ENCODE results near the gene MUC5B. TPM values are rescaled to one million over a fixed set of nuclear protein-coding genes. Genes with fewer than 3 reads are reported as not detected.

The MUC5B gene
- total and polyA plus RNA-seq, 2 donors (not counting 3 experiments of a cell fraction or from before 2014, with no cell fraction given), result not detected

DNA sequence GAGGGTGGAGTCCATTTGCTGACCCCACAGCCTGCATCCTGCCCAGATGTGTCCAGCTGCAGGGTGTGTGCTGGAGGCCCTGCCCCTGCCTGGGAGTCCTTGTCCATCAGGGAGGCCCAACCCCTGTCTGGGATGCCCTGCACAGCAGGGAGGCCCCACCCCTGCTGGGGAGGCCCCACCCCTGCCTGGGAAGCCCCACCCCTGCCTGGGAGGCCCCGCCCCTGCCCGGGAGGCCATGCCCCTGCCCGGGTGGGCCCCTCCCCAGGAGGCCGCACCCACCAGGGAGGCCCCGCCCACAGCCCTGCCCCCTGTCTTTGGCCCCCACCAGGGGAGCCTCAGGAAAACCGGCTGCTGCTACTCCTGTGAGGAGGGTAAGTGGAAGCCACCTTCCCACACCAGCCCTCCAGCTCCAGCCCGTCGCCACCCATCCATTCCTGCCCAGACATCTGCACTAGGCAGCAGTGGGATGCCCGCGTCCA, 37.2 kb downstream of the MUC5B start:
- FAIRE-seq (no peak), DNase-seq (ENCODE audit: low read depth, low spot score) (no peak)
- peaks cover 4% of the 10 kb centered on the region for H3K4me1 ChIP-seq (ENCODE audit: control insufficient read depth, extremely low read depth, insufficient read depth, low read length)
- H3K79me2 ChIP-seq (ENCODE audit: control insufficient read depth, insufficient read depth, low read length), result no peaks in the 10 kb centered on the region
- H3K4me3 ChIP-seq (replicated peaks in 1 of 3; ENCODE audit: insufficient read depth in 1 of 3, low read depth in 1 of 3, low read length in 3 of 3), result no peak overlapping the region
- no peak overlapping the region for H3K9ac ChIP-seq (replicated peaks; ENCODE audit: extremely low read depth, insufficient read depth, low read length)
- H2AFZ ChIP-seq (ENCODE audit: low read depth, low read length), result no peak overlapping the region
- H4K20me1 ChIP-seq (replicated peaks; ENCODE audit: control insufficient read depth, extremely low read depth, insufficient read depth, low read length), result no peaks in the 10 kb centered on the region
- H3K9me1 ChIP-seq (replicated peaks; ENCODE audit: control insufficient read depth, extremely low read depth, insufficient read depth, low read length), result no peaks in the 10 kb centered on the region
- H3K27ac ChIP-seq (ENCODE audit: insufficient read depth, low read depth, low read length), result no peak overlapping the region
- H3K9me3 ChIP-seq (replicated peaks; ENCODE audit: control insufficient read depth, insufficient read depth, low read length), result no peaks in the 10 kb centered on the region
- H3K4me2 ChIP-seq (ENCODE audit: insufficient read depth, low read length), result no peak overlapping the region
- ChIA-PET CTCF (no interaction called here), POLR2A (no interaction called here)
- no peaks in the 10 kb centered on the region for H3K36me3 ChIP-seq (ENCODE audit: control insufficient read depth in 2 of 2, extremely low read depth in 1 of 2, insufficient read depth in 2 of 2, low read length in 2 of 2)
- H3K27me3 ChIP-seq (ENCODE audit: control insufficient read depth in 2 of 2, insufficient read depth in 2 of 2, low read length in 2 of 2), result no peaks in the 10 kb centered on the region
- dilution Hi-C loops (cut with MboI; ENCODE audit: extremely low pct_ligation_motif_present, low sequenced_read_pairs) (no loop called here), intact Hi-C loops (cut with micrococcal nuclease) (loop anchor here (5.0 kb wide), 2 partner anchors 127 to 312 kb away; partner anchors contain the start of genes BRSK2 and DUSP8)
- BruUV-seq (replicated peaks), result no TSS peak
- TF ChIP-seq JUN (IDR thresholded peaks at IDR 0.05; ENCODE audit: borderline replicate concordance, insufficient read depth, insufficient read length, low read depth) (no peak), POLR2A (IDR thresholded peaks at IDR 0.05; ENCODE audit: low read depth, low read length) (no peak), EZH2 (IDR thresholded peaks at IDR 0.05; ENCODE audit: borderline replicate concordance, low read depth, low read length, severe bottlenecking) (no peak), MYC (IDR thresholded peaks at IDR 0.05; ENCODE audit: low read depth, low read length) (no peak), MAX (IDR thresholded peaks at IDR 0.05; ENCODE audit: insufficient read depth, insufficient read length) (no peak), FOS (IDR thresholded peaks at IDR 0.05; ENCODE audit: borderline replicate concordance, insufficient read depth, low read length) (no peak), POLR2AphosphoS5 (IDR thresholded peaks at IDR 0.05; ENCODE audit: insufficient read depth, low read depth, low read length) (no peak), GATA2 (IDR thresholded peaks at IDR 0.05; ENCODE audit: insufficient read depth, insufficient read length, low read depth, low read length) (no peak)
- TF ChIP-seq, protein P1, sequence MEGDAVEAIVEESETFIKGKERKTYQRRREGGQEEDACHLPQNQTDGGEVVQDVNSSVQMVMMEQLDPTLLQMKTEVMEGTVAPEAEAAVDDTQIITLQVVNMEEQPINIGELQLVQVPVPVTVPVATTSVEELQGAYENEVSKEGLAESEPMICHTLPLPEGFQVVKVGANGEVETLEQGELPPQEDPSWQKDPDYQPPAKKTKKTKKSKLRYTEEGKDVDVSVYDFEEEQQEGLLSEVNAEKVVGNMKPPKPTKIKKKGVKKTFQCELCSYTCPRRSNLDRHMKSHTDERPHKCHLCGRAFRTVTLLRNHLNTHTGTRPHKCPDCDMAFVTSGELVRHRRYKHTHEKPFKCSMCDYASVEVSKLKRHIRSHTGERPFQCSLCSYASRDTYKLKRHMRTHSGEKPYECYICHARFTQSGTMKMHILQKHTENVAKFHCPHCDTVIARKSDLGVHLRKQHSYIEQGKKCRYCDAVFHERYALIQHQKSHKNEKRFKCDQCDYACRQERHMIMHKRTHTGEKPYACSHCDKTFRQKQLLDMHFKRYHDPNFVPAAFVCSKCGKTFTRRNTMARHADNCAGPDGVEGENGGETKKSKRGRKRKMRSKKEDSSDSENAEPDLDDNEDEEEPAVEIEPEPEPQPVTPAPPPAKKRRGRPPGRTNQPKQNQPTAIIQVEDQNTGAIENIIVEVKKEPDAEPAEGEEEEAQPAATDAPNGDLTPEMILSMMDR (IDR thresholded peaks at IDR 0.05; ENCODE audit: extremely low read depth in 1 of 2, insufficient read depth in 1 of 2, low read depth in 1 of 2, low read length in 2 of 2), result no peak

Data from endothelial cell of umbilical vein (primary cell).